8988T (cell line): ENCODE measurements around the gene MRPS7.

ENCODE experiments used
- DNase-seq: peaks from one replicate; pipeline ENCODE4 v3.0.0; 2011

Gene MRPS7

GRCh38 chr17:75315541-75316243, 54.0 kb downstream of the MRPS7 start:
- DNase-seq, result no peak
